ENCODE data around the gene C12orf60.

Gene C12orf60

DNA sequence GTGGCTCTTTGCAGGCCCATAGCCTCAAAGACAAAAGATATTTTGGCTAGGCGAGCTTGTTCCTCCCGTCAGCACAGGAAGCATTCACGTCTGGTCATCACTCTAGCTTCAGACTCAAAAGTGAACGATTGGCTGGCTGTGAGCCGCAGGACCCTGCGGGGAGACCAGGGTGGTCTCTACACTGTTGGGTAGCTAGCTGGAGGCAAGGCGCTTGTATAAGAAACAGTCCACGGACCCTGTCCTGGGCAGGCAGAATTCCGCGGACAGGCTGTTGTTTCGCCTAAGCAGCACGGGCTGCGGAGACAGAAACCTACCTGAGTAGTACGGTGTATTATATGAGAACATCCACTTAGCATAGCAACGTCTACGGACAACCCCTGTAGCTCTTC is 29.8 kb upstream of the C12orf60 start:
- Histone ChIP-seq H3K9me3 (ENCODE audit: control insufficient read depth, insufficient read depth, low read depth, low read length) (no peaks in the 10 kb centered on the region), H3K36me3 (ENCODE audit: control insufficient read depth in 2 of 2, insufficient read depth in 1 of 2, low read length in 2 of 2) (no peaks in the 10 kb centered on the region), H3K4me3 (ENCODE audit: low read depth, low read length) (peak overlapping the region; percentile 74), H3K27ac (ENCODE audit: extremely low read depth, low read depth, low read length) (no peak overlapping the region), H3K4me1 (ENCODE audit: control insufficient read depth, insufficient read depth, low read length) (peaks cover 10% of the 10 kb centered on the region; the same call in 1 of the 2 replicates)
- TF ChIP-seq ZNF121 (tag by site-specific recombination; IDR thresholded peaks at IDR 0.05) = no peak
- no peak for TF ChIP-seq SP2 (tag by site-specific recombination; IDR thresholded peaks at IDR 0.05)
- TF ChIP-seq ZNF701 (tag by site-specific recombination; IDR thresholded peaks at IDR 0.05) = no peak
- TF ChIP-seq, protein P1, sequence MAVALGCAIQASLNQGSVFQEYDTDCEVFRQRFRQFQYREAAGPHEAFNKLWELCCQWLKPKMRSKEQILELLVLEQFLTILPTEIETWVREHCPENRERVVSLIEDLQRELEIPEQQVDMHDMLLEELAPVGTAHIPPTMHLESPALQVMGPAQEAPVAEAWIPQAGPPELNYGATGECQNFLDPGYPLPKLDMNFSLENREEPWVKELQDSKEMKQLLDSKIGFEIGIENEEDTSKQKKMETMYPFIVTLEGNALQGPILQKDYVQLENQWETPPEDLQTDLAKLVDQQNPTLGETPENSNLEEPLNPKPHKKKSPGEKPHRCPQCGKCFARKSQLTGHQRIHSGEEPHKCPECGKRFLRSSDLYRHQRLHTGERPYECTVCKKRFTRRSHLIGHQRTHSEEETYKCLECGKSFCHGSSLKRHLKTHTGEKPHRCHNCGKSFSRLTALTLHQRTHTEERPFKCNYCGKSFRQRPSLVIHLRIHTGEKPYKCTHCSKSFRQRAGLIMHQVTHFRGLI (tag by site-specific recombination; IDR thresholded peaks at IDR 0.05) = no peak
- no peak for TF ChIP-seq ZNF132 (tag by site-specific recombination; IDR thresholded peaks at IDR 0.05; ENCODE audit: borderline replicate concordance)
- TF ChIP-seq, protein P2, sequence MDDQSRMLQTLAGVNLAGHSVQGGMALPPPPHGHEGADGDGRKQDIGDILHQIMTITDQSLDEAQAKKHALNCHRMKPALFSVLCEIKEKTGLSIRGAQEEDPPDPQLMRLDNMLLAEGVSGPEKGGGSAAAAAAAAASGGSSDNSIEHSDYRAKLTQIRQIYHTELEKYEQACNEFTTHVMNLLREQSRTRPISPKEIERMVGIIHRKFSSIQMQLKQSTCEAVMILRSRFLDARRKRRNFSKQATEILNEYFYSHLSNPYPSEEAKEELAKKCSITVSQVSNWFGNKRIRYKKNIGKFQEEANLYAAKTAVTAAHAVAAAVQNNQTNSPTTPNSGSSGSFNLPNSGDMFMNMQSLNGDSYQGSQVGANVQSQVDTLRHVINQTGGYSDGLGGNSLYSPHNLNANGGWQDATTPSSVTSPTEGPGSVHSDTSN (CRISPR knock-in tag; IDR thresholded peaks at IDR 0.05) = no peak
- TF ChIP-seq ZNF664 (tag by site-specific recombination; IDR thresholded peaks at IDR 0.05) = no peak
- TF ChIP-seq HOXA7 (CRISPR knock-in tag; IDR thresholded peaks at IDR 0.05; ENCODE audit: borderline replicate concordance) = no peak
- CTCF ChIA-PET = no interaction called here
- POLR2A ChIA-PET = interaction anchor here (1.7 to 2.6 kb wide), 2 partner anchors 11 to 29 kb away, joined by 8 to 18 read pairs; partner anchors contain the start of genes C12orf60 and WBP11

DNA sequence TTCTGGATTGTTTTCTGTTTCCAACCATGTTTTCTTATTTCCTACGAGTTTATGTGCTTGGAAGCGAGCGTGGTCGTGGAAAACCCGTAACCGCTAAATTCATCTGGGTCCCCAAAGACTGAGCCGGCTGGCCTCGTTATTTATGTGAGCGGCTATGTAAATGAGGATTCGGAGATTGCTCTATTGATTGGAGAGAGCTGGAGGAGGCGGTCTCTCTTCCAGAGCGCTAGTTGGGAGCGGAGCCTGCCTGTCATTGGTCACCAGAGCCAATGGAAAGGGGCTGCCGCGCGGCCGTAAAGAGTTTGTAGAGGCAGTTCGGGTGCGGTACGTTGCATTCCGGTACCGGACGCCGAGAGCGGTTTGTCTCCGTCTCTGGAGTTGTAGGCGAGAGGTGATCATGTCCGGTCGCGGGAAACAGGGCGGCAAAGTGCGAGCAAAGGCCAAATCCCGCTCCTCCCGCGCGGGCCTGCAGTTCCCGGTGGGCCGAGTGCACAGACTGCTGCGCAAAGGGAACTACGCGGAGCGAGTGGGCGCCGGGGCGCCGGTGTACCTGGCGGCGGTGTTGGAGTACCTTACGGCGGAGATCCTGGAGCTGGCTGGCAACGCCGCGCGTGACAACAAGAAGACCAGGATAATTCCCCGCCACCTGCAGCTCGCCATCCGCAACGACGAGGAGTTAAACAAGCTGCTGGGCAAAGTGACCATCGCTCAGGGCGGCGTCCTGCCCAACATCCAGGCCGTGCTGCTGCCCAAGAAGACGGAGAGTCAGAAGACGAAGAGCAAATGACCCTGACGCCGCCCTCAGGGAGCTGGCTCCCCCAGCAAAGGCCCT is 29.2 kb upstream of the C12orf60 start:
- Histone ChIP-seq H3K9me3 (ENCODE audit: control insufficient read depth, insufficient read depth, low read depth, low read length) (no peaks in the 10 kb centered on the region), H3K27ac (ENCODE audit: extremely low read depth, low read depth, low read length) (peak overlapping the region; percentile 49; the same call in 1 of the 2 replicates), H3K4me1 (ENCODE audit: control insufficient read depth, insufficient read depth, low read length) (peaks cover 8% of the 10 kb centered on the region; the same call in 1 of the 2 replicates), H3K4me3 (ENCODE audit: low read depth, low read length) (peak overlapping the region; percentile 74), H3K36me3 (ENCODE audit: control insufficient read depth in 2 of 2, insufficient read depth in 1 of 2, low read length in 2 of 2) (no peaks in the 10 kb centered on the region)
- POLR2A ChIA-PET = interaction anchor here (1.7 to 2.6 kb wide), 2 partner anchors 11 to 28 kb away, joined by 8 to 18 read pairs; partner anchors contain the start of genes C12orf60 and WBP11
- CTCF ChIA-PET = interaction anchor here (0.8 kb wide), 1 partner anchor 116 kb away, joined by 3 read pairs; no protein-coding TSS in a partner anchor
- TF ChIP-seq ZNF426 (tag by site-specific recombination; IDR thresholded peaks at IDR 0.05) = no peak
- TF ChIP-seq, protein P3, sequence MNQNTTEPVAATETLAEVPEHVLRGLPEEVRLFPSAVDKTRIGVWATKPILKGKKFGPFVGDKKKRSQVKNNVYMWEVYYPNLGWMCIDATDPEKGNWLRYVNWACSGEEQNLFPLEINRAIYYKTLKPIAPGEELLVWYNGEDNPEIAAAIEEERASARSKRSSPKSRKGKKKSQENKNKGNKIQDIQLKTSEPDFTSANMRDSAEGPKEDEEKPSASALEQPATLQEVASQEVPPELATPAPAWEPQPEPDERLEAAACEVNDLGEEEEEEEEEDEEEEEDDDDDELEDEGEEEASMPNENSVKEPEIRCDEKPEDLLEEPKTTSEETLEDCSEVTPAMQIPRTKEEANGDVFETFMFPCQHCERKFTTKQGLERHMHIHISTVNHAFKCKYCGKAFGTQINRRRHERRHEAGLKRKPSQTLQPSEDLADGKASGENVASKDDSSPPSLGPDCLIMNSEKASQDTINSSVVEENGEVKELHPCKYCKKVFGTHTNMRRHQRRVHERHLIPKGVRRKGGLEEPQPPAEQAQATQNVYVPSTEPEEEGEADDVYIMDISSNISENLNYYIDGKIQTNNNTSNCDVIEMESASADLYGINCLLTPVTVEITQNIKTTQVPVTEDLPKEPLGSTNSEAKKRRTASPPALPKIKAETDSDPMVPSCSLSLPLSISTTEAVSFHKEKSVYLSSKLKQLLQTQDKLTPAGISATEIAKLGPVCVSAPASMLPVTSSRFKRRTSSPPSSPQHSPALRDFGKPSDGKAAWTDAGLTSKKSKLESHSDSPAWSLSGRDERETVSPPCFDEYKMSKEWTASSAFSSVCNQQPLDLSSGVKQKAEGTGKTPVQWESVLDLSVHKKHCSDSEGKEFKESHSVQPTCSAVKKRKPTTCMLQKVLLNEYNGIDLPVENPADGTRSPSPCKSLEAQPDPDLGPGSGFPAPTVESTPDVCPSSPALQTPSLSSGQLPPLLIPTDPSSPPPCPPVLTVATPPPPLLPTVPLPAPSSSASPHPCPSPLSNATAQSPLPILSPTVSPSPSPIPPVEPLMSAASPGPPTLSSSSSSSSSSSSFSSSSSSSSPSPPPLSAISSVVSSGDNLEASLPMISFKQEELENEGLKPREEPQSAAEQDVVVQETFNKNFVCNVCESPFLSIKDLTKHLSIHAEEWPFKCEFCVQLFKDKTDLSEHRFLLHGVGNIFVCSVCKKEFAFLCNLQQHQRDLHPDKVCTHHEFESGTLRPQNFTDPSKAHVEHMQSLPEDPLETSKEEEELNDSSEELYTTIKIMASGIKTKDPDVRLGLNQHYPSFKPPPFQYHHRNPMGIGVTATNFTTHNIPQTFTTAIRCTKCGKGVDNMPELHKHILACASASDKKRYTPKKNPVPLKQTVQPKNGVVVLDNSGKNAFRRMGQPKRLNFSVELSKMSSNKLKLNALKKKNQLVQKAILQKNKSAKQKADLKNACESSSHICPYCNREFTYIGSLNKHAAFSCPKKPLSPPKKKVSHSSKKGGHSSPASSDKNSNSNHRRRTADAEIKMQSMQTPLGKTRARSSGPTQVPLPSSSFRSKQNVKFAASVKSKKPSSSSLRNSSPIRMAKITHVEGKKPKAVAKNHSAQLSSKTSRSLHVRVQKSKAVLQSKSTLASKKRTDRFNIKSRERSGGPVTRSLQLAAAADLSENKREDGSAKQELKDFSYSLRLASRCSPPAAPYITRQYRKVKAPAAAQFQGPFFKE (tag by site-specific recombination; IDR thresholded peaks at IDR 0.05; ENCODE audit: borderline replicate concordance) = no peak
- TF ChIP-seq ZNF239 (tag by site-specific recombination; IDR thresholded peaks at IDR 0.05) = no peak
- no peak for TF ChIP-seq ZFP3 (tag by site-specific recombination; IDR thresholded peaks at IDR 0.05; ENCODE audit: low read depth)
- no peak for TF ChIP-seq ZNF837 (tag by site-specific recombination; IDR thresholded peaks at IDR 0.05)
- TF ChIP-seq, protein P2 (CRISPR knock-in tag; IDR thresholded peaks at IDR 0.05) = peak; percentile 61; the same call in 1 of the 2 replicates
- no peak for TF ChIP-seq ZNF549 (tag by site-specific recombination; IDR thresholded peaks at IDR 0.05)
- TF ChIP-seq, protein P4, sequence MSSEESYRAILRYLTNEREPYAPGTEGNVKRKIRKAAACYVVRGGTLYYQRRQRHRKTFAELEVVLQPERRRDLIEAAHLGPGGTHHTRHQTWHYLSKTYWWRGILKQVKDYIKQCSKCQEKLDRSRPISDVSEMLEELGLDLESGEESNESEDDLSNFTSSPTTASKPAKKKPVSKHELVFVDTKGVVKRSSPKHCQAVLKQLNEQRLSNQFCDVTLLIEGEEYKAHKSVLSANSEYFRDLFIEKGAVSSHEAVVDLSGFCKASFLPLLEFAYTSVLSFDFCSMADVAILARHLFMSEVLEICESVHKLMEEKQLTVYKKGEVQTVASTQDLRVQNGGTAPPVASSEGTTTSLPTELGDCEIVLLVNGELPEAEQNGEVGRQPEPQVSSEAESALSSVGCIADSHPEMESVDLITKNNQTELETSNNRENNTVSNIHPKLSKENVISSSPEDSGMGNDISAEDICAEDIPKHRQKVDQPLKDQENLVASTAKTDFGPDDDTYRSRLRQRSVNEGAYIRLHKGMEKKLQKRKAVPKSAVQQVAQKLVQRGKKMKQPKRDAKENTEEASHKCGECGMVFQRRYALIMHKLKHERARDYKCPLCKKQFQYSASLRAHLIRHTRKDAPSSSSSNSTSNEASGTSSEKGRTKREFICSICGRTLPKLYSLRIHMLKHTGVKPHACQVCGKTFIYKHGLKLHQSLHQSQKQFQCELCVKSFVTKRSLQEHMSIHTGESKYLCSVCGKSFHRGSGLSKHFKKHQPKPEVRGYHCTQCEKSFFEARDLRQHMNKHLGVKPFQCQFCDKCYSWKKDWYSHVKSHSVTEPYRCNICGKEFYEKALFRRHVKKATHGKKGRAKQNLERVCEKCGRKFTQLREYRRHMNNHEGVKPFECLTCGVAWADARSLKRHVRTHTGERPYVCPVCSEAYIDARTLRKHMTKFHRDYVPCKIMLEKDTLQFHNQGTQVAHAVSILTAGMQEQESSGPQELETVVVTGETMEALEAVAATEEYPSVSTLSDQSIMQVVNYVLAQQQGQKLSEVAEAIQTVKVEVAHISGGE (tag by site-specific recombination; conservative IDR thresholded peaks at IDR 0.05; ENCODE audit: low read depth) = no peak
- peak; percentile 56; the same call in 1 of the 2 replicates for TF ChIP-seq ZNF394 (tag by site-specific recombination; IDR thresholded peaks at IDR 0.05; ENCODE audit: borderline replicate concordance)
- TF ChIP-seq, protein P5, sequence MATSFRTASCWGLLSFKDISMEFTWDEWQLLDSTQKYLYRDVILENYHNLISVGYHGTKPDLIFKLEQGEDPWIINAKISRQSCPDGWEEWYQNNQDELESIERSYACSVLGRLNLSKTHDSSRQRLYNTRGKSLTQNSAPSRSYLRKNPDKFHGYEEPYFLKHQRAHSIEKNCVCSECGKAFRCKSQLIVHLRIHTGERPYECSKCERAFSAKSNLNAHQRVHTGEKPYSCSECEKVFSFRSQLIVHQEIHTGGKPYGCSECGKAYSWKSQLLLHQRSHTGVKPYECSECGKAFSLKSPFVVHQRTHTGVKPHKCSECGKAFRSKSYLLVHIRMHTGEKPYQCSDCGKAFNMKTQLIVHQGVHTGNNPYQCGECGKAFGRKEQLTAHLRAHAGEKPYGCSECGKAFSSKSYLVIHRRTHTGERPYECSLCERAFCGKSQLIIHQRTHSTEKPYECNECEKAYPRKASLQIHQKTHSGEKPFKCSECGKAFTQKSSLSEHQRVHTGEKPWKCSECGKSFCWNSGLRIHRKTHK (tag by site-specific recombination; IDR thresholded peaks at IDR 0.05) = no peak
